HG02763 (cell line): Measurements from ENCODE around the gene INSYN2B.

Experiments
- ATAC-seq: cut with Tn5 transposase; IDR thresholded peaks from one replicate; pipeline ENCODE4 v1.9.1; 2021; ENCODE audit warnings: mild to moderate bottlenecking, moderate library complexity; ENCODE audit not compliant: unreplicated experiment

Gene INSYN2B

DNA sequence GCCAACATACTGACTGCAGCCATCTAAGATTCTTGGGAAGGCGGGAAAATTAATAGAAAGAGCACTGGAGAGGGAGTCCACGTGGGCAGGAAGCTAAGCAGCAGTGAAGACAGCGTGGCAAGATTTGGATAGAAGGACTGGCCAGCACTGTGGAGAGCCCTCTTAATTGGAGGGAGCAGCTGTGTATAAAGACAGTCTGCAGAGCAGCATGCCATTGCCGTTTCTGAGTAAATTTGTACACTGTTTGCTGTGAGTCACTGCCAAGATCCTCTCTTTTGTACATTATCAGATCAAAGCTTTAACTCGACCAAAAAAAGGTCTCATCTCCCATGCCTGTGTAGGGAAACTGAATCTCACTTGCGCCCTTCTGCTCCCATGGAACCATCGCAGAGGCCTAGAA is 45.3 kb downstream of the INSYN2B start:
- no peak for ATAC-seq

DNA sequence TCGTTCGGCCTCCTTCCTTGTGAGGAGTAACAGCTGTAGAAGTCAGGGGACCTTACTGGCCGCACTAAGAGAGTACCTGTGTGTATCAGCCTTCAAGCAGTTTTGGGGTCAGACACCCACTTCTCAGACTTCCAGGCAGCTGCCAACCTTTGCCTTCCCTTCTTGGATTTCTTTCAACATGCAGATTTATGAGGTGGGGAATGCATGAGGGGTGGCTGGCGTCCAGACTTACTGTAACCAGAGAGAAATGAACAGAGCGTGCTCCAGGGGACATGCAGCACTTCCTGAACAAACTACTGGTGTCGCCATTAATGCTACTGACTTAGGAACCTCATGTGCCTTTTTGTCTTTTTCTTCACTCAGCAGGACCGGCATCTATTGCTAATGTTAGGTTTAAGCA is 46.7 kb downstream of the INSYN2B start:
- ATAC-seq = no peak

DNA sequence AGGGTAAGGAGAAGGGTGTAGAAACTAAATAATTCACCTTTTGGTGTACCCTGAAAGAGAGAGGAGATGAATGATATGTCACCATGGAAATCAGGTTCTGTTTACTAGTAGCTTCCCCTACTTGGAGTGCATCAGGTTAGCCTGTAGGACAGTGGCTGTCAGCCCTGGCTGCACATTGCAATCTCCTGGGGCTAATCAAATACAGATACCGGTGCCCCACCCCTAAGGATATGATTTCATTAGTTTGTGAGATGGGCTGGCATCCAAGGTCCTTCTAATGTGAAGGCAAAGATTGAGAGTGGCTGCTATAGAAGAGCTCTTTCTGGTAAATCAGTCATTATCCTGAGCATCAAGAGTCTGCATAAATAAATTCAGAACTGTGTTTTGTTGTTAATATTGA is 47.2 kb downstream of the INSYN2B start:
- ATAC-seq = no peak

DNA sequence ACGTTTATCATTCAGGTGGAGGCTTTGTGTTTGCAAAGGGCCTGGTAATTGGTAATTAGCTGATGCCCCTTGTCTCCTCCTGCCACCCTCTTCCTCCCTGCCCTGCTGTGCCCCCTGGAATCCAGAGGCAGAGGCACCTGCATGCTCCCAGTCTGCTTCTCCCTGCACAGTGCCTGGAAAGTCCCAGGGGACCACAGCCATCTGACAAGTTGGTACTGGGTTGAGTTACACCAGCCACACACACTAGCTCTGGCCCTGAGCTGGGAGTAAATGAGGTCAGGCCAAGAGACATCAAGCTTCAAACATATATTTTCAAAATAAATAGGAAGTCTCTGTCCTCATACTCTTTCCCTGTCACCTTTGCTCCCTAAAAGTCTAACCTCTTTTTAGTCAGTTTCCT is 56.3 kb downstream of the INSYN2B start:
- ATAC-seq = peak; percentile 70

DNA sequence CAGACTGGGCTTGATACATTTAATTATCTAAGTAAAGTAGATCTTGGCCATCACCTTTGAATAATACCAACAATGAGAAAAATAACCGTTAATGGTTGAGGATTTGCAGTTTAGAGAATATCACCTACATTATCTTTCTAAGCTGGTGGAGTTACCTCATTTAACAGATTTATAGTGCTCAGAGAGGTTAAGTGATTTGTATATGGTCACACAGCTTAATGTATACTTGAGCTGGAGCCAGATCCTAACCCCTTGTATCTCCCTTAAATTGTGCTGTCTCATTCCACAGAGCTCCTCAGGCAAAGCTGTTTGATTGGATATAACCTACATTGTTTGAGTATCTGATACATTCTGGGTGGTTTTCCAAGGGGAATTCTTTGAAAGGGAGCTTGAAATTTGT is 57.8 kb downstream of the INSYN2B start:
- ATAC-seq = no peak

DNA sequence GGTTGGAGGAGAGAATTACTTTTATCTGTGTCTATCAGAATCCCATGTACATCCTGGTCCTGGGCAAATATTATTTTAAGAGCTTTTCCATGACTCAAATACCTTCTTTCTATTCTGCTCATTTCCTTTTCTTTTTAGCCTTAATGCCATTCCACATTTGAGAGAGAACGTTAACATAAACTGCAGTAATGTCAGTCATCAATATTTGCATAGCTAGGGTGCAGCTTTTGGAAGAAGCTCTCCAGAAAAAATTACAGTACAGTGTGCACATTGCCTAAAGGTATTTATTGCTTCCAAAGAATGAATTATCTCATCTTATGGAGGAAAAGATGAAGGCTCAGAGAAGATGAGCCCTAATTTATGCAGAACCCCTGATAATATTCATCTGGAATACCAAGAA is 58.3 kb downstream of the INSYN2B start:
- no peak for ATAC-seq

DNA sequence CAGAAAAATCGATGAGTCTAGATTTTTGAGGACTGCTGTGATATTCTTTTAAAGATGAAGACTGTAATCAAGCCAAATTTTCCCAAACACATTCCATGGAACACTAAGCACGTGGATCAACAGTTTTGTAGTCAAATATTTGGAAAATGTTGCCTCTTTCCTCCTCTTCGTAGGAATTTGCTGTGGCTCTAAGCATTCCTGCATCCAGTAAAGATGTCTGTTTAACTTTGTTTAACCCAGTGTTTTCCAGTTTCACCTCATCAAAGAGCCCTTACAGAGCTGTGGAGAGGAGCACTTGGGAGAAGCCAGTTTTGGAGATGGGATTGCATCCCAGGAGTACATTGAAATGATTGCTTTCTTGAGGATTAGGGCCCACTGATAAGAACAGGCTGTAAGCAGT is 58.9 kb downstream of the INSYN2B start:
- no peak for ATAC-seq

DNA sequence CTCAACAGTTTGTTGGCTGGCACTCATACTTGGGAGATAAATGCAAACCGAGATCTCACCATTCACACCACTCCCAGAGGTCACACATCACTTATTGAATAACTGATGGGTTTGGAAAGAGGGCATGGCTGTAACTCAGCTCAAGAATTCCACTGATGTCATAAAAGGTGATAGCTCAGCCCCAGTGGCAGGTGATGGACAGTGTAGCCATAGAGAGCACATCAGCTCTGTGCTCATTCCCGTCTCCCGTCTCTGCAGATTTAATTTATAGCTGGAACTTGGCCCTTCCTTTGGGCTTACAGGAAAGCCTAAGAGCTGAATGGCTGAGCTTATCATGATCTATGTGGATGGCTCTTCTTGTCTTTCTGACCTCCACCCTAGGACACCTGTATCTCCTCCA is 59.8 kb downstream of the INSYN2B start:
- ATAC-seq = no peak

DNA sequence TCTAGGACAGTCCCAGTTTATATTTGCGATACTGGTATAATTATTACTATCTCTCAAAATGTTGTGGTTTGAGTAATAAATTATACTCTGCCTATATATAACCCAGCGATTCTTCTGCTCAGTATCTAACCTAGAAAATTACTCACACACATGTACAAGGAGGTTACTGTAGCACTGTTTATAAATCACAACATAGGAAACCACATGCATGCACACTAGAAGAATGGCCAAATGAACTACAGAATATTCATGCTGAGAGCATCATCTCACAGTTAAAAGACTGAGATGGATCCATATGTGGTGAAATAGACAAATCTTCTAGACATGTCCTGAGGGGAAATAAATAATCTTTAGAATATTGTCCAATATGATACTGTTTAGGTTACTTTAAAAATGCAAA is 62.1 kb downstream of the INSYN2B start:
- ATAC-seq = no peak

DNA sequence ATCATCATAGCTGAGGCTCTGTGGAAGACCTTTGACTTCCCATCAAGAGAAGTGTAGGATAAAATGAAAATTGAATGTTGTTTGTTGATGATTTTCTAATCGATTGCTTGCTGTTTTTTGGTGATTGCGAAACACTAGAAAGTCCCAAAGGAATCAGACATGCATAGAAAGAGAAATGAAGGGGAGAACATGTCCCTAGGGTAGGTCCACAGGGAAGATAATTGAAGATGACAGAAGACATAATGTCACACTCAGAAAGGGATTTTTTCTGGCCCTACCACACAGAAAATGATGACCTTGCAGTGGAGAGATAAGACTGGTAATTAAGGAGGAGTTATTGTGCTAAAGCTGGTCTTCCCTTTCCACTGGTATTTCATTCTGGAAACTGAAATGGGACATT is 62.8 kb downstream of the INSYN2B start:
- ATAC-seq = no peak

DNA sequence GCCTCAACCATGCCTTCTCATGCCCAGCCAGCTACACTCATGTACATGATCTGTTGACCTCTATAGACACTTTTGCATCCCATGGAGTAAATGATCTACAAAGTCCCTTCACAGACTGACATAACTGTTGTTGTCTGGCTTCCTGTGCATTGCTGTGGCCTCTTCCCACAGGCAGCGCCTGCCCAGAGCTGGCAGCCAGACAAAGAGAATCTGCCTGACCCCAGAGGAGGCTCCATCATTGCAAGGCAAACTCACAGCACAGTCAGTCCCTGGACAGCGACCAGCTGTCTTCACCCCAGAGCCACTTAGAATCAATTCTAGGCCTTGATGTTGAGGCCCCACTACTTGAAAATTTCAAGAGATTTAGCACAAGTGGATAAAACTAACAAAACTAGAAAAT is 65.5 kb downstream of the INSYN2B start:
- no peak for ATAC-seq

DNA sequence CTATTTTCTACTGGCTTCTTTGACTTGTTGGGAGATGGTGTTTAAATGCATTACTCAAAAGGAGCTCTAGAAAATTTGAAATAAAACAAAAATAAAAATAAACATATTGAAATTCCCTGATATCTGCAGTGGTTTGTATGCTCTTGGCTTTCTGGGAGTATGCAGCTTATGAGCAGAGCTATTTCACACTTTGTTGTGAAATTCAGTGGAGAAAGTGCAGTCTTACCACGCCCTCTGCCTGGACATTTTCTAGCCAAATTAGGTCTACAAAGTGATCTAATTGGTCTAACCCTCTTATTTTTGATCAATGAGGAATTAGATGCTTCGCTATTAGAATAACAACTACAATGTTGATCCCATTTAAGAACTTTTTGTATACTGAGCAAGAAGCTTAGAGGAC is 66.8 kb downstream of the INSYN2B start:
- ATAC-seq = no peak

DNA sequence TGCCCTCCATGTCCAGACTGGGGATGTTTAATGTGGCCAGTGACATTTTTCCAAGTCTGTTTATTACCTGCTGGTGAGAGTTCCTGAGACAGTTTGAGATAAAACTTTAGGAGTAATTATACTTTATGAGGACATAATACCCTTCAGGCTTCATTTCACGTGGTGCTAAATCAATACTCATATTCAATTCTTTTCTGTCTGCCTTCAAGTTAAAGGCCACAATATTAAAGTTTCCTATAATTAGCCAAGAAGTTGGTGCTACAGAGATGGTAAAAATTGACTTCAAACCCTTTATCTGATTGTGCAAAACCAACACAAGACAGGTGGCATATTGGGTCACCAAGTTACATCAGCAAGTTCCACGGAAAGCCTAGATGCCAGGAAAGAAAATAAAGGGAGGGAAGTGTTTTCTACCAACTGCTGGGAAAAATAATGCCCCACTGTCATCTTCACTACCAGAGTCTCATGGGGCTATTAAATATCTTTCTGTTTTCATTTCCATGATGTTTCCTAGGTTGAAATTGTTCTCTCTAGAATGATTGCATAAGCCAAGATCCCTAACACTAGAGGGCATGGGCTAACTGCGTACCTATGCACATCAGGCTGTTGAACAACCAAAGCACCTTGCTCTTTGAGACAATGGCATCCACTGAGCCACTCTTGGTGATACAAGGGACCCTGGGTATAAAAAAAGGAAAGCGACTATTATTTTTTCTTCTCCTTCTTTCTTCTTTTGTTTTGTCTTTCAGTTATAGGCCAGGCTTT is 68.7 kb downstream of the INSYN2B start:
- no peak for ATAC-seq

DNA sequence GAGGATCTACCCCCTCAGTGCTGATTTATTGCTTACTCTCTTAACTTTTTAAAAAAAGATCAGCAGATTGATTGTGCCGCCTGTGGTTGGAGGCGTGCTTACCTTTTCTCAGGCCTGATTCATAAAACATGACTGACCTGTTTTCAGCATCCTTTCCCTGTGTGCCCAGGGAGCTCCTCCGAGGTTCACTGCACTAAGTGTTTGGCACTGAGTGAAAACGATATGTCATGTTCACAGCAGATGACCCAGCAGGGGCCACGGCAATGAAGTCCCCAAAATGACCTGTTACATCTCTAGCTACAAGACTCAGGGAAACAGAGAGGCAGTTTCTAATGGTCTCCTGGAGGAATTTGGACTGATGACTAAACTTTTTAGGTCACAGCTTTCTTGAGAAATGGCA is 69.9 kb downstream of the INSYN2B start:
- no peak for ATAC-seq

DNA sequence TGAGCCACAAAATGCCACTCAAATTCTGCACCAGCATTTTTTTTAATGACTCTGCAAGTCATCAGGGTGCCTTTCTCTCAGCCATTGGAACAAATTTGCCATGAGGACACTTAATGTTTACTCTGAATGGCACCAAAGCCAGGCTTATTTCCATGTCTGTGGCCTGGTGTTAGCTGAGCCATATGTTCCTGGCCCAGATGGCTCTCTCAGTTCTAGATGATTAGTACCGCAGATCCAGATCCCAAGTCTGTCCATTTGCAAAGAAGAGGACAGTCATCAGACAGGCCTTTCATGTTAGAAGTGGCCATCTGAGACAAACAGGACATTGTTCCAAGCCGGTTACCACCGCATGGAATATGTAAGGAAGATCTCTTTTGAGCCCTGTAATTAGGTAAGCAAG is 70.3 kb downstream of the INSYN2B start:
- ATAC-seq = no peak

DNA sequence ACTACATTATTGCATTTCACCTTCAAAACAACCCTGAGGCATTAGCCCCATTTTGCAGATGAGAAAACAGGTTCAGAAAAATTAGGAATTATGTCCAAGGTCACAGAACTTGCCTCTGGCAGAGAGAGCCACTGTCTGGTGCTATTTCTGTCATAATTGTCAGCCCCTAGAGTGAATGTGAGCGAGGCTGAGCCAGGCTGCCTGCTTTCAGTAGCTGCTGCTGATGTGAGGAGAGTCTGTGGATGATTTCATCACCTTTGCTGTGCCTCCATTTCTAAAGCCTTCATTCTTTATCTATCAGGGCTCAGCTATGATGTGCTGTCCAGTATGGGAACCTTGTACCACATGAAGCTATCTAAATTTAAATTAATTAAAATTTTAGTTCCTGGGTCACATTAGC is 71.4 kb downstream of the INSYN2B start:
- no peak for ATAC-seq

DNA sequence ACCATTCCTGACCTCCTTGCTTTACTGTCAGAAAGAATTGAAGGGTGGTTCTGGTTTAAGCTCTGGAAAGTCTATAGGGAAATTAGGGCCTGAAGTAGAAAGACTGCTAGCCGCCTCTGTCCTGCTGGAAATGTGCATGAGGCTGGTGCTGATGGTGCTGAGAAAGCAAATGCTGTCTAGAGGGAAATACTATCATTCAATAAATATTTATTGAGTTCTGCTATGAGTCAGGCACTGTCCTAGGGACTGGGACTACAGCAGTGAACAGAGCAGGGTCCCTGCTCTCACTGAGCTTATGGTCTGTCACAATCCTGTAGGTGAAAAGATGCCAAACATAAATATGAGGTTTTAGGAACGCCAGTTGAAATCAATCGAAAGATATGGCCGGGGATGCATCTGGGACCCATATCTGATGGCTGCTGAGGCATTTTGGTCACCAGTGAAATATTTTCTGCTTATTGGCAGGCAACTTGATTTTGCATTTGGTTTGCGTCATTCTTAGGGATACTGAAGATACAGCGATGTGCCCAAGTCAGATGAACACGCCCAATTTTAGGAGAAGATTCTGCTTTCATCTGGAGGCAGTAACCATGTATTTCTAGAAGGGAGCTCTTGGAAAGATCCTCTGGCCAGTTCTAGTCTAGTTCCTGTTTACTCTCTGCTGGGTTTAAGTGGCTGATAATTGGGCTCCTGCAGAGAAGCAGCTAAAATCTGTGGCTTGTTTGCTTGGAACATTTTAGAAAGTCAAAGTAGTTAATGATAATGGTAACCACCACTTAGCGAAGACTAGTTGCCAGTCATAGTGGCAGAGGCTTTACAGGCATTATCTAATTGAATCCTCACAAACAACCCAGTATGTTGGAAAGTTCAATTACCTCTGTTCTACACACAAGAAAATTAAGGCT is 73.3 kb downstream of the INSYN2B start:
- no peak for ATAC-seq

DNA sequence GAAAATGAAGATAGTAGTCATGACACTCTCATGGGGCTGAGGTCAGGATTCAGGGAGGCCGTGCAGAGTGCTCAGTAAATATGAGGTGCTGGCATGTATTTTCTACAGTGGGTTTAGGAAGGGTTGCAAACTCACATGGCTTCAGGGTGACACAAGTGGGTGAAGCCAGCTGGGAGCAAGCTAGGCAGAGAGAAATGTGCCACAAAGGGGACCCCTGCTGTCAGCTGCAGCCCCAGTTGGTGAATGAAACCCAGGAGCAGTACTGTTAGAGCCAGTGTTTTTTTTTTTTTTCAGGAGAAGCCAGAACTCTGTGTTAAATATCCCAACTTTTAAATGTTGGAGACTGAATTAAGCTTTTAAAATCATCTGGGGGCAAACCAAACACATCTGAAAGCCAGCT is 75.3 kb downstream of the INSYN2B start:
- no peak for ATAC-seq

DNA sequence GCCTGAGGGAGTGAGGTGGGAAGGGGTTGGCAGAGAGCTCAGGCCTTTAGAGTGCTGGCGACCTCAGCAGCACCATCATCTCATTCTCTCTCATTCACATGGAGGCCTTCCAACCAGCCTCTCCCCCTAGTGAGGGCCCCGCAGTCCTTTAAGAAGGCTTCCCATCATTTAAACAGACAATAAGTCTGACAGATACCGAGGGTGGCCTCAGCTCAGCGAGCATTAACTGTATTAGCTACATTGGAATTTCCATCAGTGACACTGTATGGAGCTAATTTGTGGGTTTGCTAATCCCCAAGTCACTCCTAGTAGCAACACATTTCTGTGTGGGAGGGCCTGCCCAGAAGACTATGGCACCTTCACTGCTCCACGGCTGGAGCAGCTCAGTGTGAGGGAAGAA is 75.8 kb downstream of the INSYN2B start:
- no peak for ATAC-seq

DNA sequence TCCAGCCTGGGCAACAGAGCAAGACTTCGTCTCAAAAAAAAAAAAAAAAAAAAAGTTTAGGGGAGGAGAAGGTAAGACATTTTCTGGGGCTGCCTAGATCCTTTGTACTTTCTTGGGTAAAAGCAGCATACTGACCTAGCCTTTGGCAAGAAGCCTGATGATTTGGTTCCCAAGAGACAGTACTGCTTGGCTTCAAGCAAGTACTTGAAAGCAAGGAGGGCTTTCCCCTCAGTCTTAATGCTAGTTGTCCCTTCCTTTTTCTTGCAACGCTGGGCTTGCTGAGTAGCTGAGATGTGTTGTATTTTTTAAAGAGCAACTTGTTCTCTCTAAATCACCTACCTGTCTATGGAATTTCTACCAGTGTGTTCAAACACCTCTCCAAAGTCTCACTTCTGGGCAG is 76.2 kb downstream of the INSYN2B start:
- ATAC-seq = no peak

DNA sequence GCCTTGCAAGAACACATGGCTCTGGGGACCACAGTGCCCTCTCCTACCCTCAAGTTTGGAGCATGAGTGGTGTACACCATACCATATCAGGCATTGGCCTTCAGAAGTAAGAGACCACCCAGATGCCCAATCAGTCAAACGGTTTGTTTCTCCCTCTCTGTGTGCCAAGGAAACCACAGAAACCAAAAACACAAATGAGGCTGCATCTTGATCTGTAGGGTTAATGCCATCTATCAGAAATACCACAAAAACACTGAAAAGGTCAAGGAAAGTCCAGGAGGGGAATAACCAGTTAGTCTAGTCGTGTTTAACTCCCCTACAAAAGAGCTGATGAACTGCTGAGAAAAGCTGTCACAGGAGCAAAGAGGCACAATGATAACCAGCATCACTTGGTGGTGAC is 78.4 kb downstream of the INSYN2B start:
- no peak for ATAC-seq

DNA sequence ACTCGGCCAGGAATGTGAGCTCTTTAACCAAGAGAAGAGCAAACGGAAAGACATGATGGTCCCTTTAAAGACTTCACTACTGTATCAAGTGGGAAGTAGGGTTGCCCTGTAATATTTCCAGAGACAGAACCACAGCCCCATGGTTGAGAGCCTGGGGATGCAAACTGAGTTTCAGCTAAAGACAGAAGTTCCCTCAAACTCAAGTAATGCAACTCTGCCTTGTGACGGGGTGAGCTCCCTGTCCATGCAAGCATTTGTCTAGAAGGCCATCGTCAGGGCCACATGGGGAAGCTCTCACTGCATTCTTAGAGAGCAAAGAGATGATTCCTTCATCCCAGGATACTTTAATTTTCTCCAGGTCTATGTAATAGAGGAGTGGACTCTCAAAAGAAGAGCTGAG is 82.8 kb downstream of the INSYN2B start:
- ATAC-seq = no peak
